NT2/D1 (cell line): ENCODE results near the gene RNF149.
A peak's percentile ranks its signal among the peaks of the same experiment; 100 is the strongest.
"Not testable (repeated sequence)": the region's sequence is repeated elsewhere in the genome, so short reads cannot be mapped to it uniquely, and the experiment has no call there.

Experiments used
- DNase-seq: peaks from one replicate; pipeline ENCODE4 v3.0.0-alpha.2; 2011; ENCODE audit warnings: low read depth, low spot score
- H3K27me3 ChIP-seq: 2 replicates; pipeline ENCODE4 v1.6.0; 2011; ENCODE audit warnings: mild to moderate bottlenecking; ENCODE audit not compliant: insufficient read length, insufficient read depth
- H3K36me3 ChIP-seq: 2 replicates; pipeline ENCODE4 v1.6.1; 2011; ENCODE audit warnings: mild to moderate bottlenecking, low read length, mixed read lengths; ENCODE audit not compliant: insufficient read depth, insufficient read length
- H3K4me1 ChIP-seq: 2 replicates; pipeline ENCODE4 v1.5.1; 2011; ENCODE audit not compliant: insufficient read depth, insufficient read length
- H3K4me3 ChIP-seq: 2 replicates; pipeline ENCODE4 v1.5.1; 2011; ENCODE audit warnings: low read depth; ENCODE audit not compliant: insufficient read length
- H3K9ac ChIP-seq: 2 replicates; pipeline ENCODE4 v1.6.0; 2011; ENCODE audit warnings: low read depth; ENCODE audit not compliant: insufficient read length
- H3K9me3 ChIP-seq: 2 replicates; pipeline ENCODE4 v1.5.1; 2011; ENCODE audit warnings: mild to moderate bottlenecking, low read length; ENCODE audit not compliant: insufficient read depth
- SUZ12 ChIP-seq: IDR thresholded peaks from 2 replicates; pipeline ENCODE4 v1.6.1; 2011; ENCODE audit not compliant: insufficient read length, insufficient read depth; ENCODE audit errors: extremely low read depth
- YY1 ChIP-seq: IDR thresholded peaks from 2 replicates; pipeline ENCODE4 v1.6.1; 2011; ENCODE audit not compliant: insufficient read length, insufficient read depth
- ZNF274 ChIP-seq: IDR thresholded peaks from 2 replicates; pipeline ENCODE4 v1.6.1; 2011; ENCODE audit warnings: mild to moderate bottlenecking, low read depth, low read length

The RNF149 gene

DNA sequence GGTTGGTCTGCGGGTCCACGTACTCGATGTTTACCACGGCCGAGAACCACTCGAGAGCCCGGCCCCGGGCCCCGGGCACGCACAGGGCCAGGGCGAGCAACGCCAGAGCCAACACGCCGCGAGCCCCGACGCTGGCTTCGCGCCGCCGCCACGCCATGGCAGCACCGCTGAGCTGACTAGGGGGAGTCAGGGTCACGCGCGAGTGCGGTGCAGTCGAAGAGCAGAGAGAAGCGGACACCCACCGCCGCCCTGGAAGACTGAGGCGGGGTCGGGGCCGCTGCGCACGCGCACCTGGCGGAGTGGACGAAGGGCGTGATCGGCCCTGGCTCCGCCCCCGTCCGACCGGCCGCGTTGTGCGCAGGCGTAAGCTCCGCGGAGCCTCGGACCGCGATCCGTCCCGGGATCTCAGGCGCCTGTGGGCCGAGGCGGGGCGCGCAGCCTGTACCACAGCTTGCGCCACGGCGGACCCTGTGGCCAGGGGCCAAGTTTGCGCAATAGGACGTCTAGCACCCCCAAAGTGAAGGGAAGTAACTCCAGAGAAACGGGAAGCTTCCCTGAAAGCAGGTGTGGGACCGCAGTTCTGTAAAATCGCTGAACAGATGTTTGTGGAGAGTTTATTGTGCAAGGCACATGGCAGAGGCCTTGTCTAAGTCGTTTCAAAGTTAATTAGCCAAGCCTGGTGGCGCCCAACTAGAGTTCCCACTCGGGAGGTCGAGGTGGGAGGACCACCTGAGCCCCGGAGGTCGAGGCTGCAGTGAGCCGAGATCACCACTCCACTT lies at the start of gene RNF149:
Gene RNF149, minus strand, starts transcription at position 270 of the 779 bp plus-strand sequence. Its CDS starts 113 bp downstream, at position 157.
- H3K4me1 ChIP-seq, result peaks cover 2% of the 10 kb centered on the region
- TF ChIP-seq SUZ12 (no peak), YY1 (no peak), ZNF274 (no peak)
- peaks cover 7% of the 10 kb centered on the region for H3K27me3 ChIP-seq
- peak within 1 kb of the TSS; percentile 96 for H3K9ac ChIP-seq
- peak; percentile 74 for DNase-seq
- H3K36me3 ChIP-seq, result peaks cover 20% of the 10 kb centered on the region
- H3K4me3 ChIP-seq, result peak within 1 kb of the TSS; percentile 87
- no peaks in the 10 kb centered on the region for H3K9me3 ChIP-seq

- TF ChIP-seq SUZ12 (no peak), ZNF274 (no peak), YY1 (no peak)
- H3K4me1 ChIP-seq, result peaks cover 8% of the 10 kb centered on the region
- DNase-seq, result no peak
- no peaks in the 10 kb centered on the region for H3K27me3 ChIP-seq
- no peak overlapping the region for H3K4me3 ChIP-seq
- no peaks in the 10 kb centered on the region for H3K9me3 ChIP-seq
- H3K9ac ChIP-seq, result no peak overlapping the region
- H3K36me3 ChIP-seq, result no peaks in the 10 kb centered on the region
Measured at GRCh38 chr2:101357376-101357775, 48.9 kb upstream of the RNF149 start.

- no peaks in the 10 kb centered on the region for H3K9me3 ChIP-seq
- H3K27me3 ChIP-seq, result no peaks in the 10 kb centered on the region
- H3K9ac ChIP-seq, result no peak overlapping the region
- no peak for DNase-seq
- peaks cover 5% of the 10 kb centered on the region for H3K4me1 ChIP-seq
- no peaks in the 10 kb centered on the region for H3K36me3 ChIP-seq
- H3K4me3 ChIP-seq, result no peak overlapping the region
- no peak for TF ChIP-seq YY1
- no peak for TF ChIP-seq SUZ12
- no peak for TF ChIP-seq ZNF274
Measured at GRCh38 chr2:101356521-101356920, 48.0 kb upstream of the RNF149 start.

- H3K36me3 ChIP-seq, result no peaks in the 10 kb centered on the region
- H3K4me1 ChIP-seq, result peaks cover 5% of the 10 kb centered on the region
- H3K9me3 ChIP-seq, result no peaks in the 10 kb centered on the region
- no peak overlapping the region for H3K9ac ChIP-seq
- no peaks in the 10 kb centered on the region for H3K27me3 ChIP-seq
- no peak for TF ChIP-seq YY1
- H3K4me3 ChIP-seq, result no peak overlapping the region
- DNase-seq, result no peak
Measured at GRCh38 chr2:101356055-101356454, 47.6 kb upstream of the RNF149 start.

GRCh38 chr2:101355401-101356054 lies 47.0 kb upstream of the RNF149 start:
- Histone ChIP-seq H3K4me3 (no peak overlapping the region), H3K36me3 (no peaks in the 10 kb centered on the region), H3K9me3 (no peaks in the 10 kb centered on the region), H3K27me3 (no peaks in the 10 kb centered on the region), H3K4me1 (peaks cover 5% of the 10 kb centered on the region), H3K9ac (no peak overlapping the region)
- TF ChIP-seq SUZ12 (no peak), ZNF274 (no peak), YY1 (no peak)
- no peak for DNase-seq

- Histone ChIP-seq H3K9me3 (no peaks in the 10 kb centered on the region), H3K4me3 (no peak overlapping the region)
- DNase-seq, result no peak
Measured at GRCh38 chr2:101354420-101355311, 46.2 kb upstream of the RNF149 start.

GRCh38 chr2:101352631-101353030 lies 44.1 kb upstream of the RNF149 start:
- not testable (repeated sequence) for H3K27me3 ChIP-seq, H3K9ac ChIP-seq, H3K36me3 ChIP-seq, H3K9me3 ChIP-seq, H3K4me1 ChIP-seq, DNase-seq, H3K4me3 ChIP-seq

More at GRCh38 chr2:101354420-101355311, 46.2 kb upstream of the RNF149 start:
- Histone ChIP-seq H3K27me3 (no peaks in the 10 kb centered on the region), H3K9ac (no peak overlapping the region), H3K36me3 (no peaks in the 10 kb centered on the region), H3K4me1 (peaks cover 5% of the 10 kb centered on the region)
- TF ChIP-seq ZNF274 (no peak), SUZ12 (no peak), YY1 (no peak)
